ENCODE data around the gene TGM4.

Gene TGM4

DNA sequence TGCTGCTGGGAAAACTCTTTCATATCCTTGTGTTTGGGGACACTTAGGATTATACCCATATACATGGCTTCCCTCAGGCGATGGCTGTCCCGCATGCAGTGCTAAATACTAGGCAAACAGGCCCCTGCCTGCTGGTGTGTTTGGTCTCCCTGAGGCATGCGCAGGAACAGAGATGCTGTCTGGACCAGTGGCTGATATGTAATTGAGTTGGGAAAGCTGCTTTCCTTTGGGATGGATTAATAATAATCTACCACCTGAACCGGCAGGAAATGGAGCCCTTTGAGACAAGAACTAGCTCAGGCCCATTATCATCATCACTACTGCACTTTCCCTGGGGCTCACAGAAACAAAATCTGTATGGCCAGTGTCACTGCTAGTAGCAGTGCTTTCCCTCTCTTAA is 83.6 kb downstream of the TGM4 start:
- no peak for FAIRE-seq

DNA sequence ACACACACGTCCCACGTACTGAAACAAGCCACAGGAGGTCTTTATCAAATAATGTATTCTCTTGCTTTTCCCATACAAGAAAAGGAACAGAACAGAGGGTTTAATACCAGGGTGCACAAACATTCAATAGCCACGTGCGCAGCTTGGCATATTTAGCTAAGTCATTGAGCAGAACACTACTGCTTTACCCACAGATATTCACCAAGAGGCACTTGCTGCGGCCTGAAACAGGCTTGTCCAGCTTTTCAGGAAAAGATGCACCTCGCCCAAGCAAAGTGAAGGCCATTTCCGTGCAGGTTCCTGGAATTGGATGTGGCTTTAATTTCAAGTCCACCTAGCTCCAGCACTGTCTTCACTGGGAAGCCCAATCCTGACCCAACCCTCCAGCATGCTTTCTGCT is 84.0 kb downstream of the TGM4 start:
- no peak for FAIRE-seq

DNA sequence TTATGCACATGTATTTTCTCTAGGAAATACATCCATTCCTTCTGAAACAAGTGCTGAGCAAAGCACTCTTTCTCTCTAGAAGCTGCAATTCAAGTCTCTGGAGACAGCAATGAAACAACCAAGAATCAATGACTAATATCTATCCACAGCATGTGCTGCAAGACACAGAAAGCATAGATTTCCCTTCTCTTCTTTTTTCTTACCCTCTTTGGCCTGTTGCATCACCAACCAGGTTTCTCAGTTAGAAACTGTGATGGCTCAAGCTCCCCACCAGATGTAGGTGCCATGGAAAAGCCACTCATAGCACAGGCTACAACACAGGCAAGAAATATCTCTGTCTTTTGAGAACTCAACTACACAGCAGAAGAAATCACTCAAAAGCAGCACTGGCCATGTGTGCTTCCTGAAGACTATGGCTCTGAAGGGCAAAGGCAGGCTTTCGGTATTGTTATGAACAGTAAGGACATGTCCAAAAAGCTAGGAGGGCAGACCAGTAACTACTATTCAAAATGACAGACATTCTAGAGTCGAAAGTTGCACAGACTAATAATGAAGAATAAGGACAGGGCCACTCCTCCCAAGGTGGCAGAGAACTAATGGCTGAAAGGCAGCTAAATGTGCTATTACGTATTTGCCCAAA is 86.1 kb downstream of the TGM4 start:
- no peak for FAIRE-seq

DNA sequence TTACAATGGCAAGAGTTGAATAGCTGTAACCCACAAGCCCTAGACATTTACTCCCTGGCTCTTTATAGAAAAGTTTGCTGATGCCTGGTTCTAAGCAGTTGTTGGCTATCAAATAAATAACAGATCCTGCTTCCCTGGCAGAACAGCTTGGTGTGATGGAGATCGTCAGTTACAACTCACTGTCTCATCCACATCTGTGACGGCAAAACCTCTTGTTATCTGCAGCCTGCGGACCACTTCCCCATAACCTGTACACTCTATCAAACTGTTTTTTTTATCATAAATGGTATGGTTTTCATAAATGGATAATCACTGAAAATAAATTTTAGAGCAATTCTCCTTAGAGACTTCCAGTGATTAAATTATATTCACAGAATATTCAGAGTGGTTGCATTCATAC is 87.5 kb downstream of the TGM4 start:
- FAIRE-seq = no peak

DNA sequence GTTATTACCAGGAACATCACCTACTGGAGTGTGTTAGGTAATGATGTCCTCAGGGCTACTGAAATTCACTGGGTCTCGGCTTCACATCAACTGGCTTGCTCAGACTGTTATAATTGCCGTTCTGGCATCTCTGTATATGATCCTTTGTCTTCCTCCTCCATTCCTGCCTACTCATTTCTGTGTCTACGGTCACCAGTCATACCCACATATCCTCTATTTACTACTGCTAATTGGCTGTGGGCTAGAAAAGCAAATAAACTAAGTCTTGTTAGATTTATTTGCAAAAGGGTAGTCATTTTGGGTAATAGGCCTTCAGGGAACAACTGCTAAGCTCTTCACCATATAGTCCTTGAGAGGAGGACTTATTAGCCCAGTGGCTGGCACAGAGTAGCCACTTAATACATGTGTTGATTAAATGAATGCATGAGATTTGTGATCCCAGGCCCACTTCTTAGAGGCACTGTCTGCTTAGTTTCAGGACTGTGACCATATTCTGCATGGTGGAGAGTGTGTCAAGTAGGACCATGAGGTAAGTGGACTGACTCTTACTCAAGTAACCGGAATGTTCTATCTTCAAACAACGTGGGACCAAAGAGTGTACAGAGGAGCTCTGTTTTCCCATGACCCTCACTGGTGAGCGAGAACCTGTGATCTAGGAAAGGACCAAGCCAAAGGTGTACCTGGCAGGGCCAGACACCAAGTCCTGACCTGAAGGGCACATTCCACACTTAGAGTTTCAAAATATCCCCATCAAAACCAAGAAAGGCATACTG is 88.4 kb downstream of the TGM4 start:
- FAIRE-seq = no peak

DNA sequence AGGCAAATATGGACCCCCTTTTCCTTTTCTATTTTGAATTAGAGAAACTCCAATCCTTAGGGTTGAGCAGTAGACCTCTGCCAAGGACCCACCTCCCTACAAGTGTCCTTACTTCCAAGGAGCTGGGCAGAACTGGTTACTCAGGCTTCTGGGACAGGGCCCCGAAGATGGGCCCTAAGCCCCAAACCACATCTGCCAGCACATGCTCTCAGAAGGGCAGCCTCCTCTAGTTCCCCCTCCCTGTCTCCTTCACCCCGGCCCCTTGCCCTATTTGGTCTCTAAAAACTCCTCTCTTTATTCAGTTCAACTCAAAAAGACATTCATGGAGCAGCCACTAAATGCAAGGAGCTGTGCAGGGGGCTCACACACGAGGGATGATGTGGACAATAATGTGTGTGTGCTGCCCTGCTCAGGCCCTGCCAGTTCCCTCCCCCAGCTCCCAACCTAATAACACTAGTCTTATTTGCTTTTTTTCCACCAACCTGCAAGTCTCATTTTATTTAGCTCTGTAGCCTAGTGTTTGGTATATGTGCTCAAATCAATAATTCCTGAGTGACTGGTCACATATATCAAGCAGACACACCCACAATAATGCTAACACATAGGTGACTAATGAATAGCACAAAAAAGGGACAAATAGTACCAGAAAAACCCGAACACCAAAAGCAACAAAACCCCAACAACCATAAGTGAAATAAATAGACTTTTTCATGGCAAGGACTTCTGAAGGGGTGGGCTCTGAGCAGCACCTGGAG is 89.3 kb downstream of the TGM4 start:
- FAIRE-seq = no peak

Data from endometrium (tissue), 2 donors.